LNCaP clone FGC (cell line): ENCODE results near the gene KBTBD12.

Experiments used
- DNase-seq: peaks from one replicate; pipeline ENCODE4 v3.0.0-alpha.2; 2011; ENCODE audit warnings: low read depth
- H3K4me3 ChIP-seq: 2 replicates; pipeline ENCODE4 v1.5.1; 2011; ENCODE audit warnings: mild to moderate bottlenecking, low read depth, low read length, control low read depth
- CTCF ChIP-seq: IDR thresholded peaks from 2 replicates; pipeline ENCODE4 v1.5.1; 2012; ENCODE audit warnings: mild to moderate bottlenecking; ENCODE audit not compliant: control insufficient read depth, insufficient read depth; ENCODE audit errors: extremely low read depth

The KBTBD12 gene

GRCh38 chr3:127948211-127948610 lies 33.2 kb downstream of the KBTBD12 start:
- TF ChIP-seq CTCF, result no peak
- no peak overlapping the region for H3K4me3 ChIP-seq
- no peak for DNase-seq

- no peak overlapping the region for H3K4me3 ChIP-seq
- TF ChIP-seq CTCF, result no peak
- DNase-seq, result no peak
Observed at GRCh38 chr3:127949446-127950055, 34.5 kb downstream of the KBTBD12 start.

GRCh38 chr3:127951276-127951675 lies 36.2 kb downstream of the KBTBD12 start:
- H3K4me3 ChIP-seq, result no peak overlapping the region
- no peak for TF ChIP-seq CTCF
- DNase-seq, result no peak

- TF ChIP-seq CTCF, result no peak
- no peak overlapping the region for H3K4me3 ChIP-seq
Observed at GRCh38 chr3:127953091-127954035, 38.3 kb downstream of the KBTBD12 start.

GRCh38 chr3:127954640-127955039 lies 39.6 kb downstream of the KBTBD12 start:
- TF ChIP-seq CTCF, result no peak
- H3K4me3 ChIP-seq, result no peak overlapping the region
- no peak for DNase-seq

More at GRCh38 chr3:127953091-127954035, 38.3 kb downstream of the KBTBD12 start:
- DNase-seq, result no peak

- H3K4me3 ChIP-seq, result no peak overlapping the region
- DNase-seq, result no peak
- TF ChIP-seq CTCF, result no peak
Observed at GRCh38 chr3:127955728-127956127, 40.7 kb downstream of the KBTBD12 start.
